AG04449 (cell line): Measurements from ENCODE around the gene CLTA.
"Not testable (repeated sequence)": the region's sequence is repeated elsewhere in the genome, so short reads cannot be mapped to it uniquely, and the experiment has no call there.

ENCODE experiments used
- CTCF ChIA-PET: fragments of 350-600 bp; formaldehyde crosslinking; extraction: SDS; loops from one replicate; lab custom pipeline; 2021; ENCODE audit warnings: antibody characterized with exemption; lab: Yijun Ruan, JAX
- POLR2A ChIA-PET: fragments of 400-600, 350-600 bp; formaldehyde crosslinking; extraction: SDS; loops from one replicate; lab custom pipeline; 2020; ENCODE audit warnings: antibody characterized with exemption, inconsistent platforms; lab: Yijun Ruan, JAX
- DNase-seq: peaks from one replicate; pipeline ENCODE4 v3.0.0-alpha.2; 2010; ENCODE audit warnings: low read depth, low spot score
- H3K4me3 ChIP-seq: 2 replicates; pipeline ENCODE4 v1.5.1; 2011; ENCODE audit warnings: low read depth, mild to moderate bottlenecking, control low read depth, low read length
- CTCF ChIP-seq: IDR thresholded peaks from one replicate; pipeline ENCODE4 v1.5.1; 2011; ENCODE audit warnings: mild to moderate bottlenecking, moderate library complexity, low read length, control low read depth, inconsistent platforms; ENCODE audit not compliant: insufficient read depth; ENCODE audit errors: missing control alignments

Gene CLTA

GRCh38 chr9:36218011-36218410 lies 27.3 kb downstream of the CLTA start:
- no peak for TF ChIP-seq CTCF
- H3K4me3 ChIP-seq: no peak overlapping the region
- no peak for DNase-seq
- ChIA-PET CTCF (no interaction called here), POLR2A (interaction anchor here (1.3 kb wide), 1 partner anchor 11 kb away, joined by 4 read pairs; no protein-coding TSS in a partner anchor)

- H3K4me3 ChIP-seq: no peak overlapping the region
- POLR2A ChIA-PET: interaction anchor here (1.3 kb wide), 1 partner anchor 11 kb away, joined by 4 read pairs; no protein-coding TSS in a partner anchor
- no peak for TF ChIP-seq CTCF
- CTCF ChIA-PET: no interaction called here
- no peak for DNase-seq
Observed at GRCh38 chr9:36218411-36218901, 27.7 kb downstream of the CLTA start.

GRCh38 chr9:36221667-36222066 lies 30.9 kb downstream of the CLTA start:
- ChIA-PET CTCF (interaction anchor here (0.8 to 1.0 kb wide), 3 partner anchors 26 to 107 kb away, joined by 3 to 4 read pairs (median 3); no protein-coding TSS in a partner anchor), POLR2A (no interaction called here)

GRCh38 chr9:36222449-36222848 lies 31.7 kb downstream of the CLTA start:
- ChIA-PET CTCF (interaction anchor here (1.0 kb wide), 2 partner anchors 30 to 108 kb away, joined by 3 to 4 read pairs; no protein-coding TSS in a partner anchor), POLR2A (no interaction called here)
- no peak for TF ChIP-seq CTCF
- H3K4me3 ChIP-seq: no peak overlapping the region
- no peak for DNase-seq

More at GRCh38 chr9:36221667-36222066, 30.9 kb downstream of the CLTA start:
- no peak overlapping the region for H3K4me3 ChIP-seq
- TF ChIP-seq CTCF: no peak
- no peak for DNase-seq

- ChIA-PET CTCF (interaction anchor here (1.0 to 1.2 kb wide), 2 partner anchors 12 to 92 kb away, joined by 3 to 4 read pairs; no protein-coding TSS in a partner anchor), POLR2A (no interaction called here)
- no peak overlapping the region for H3K4me3 ChIP-seq
- no peak for TF ChIP-seq CTCF
- no peak for DNase-seq
Observed at GRCh38 chr9:36237230-36237629, 46.5 kb downstream of the CLTA start.

- POLR2A ChIA-PET, H3K4me3 ChIP-seq, DNase-seq: not testable (repeated sequence)
- CTCF ChIA-PET: interaction anchor here (1.7 kb wide), 1 partner anchor 9 kb away, joined by 8 read pairs; no protein-coding TSS in a partner anchor
Observed at GRCh38 chr9:36239205-36239604, 48.5 kb downstream of the CLTA start.

- H3K4me3 ChIP-seq, POLR2A ChIA-PET, DNase-seq: not testable (repeated sequence)
- CTCF ChIA-PET: interaction anchor here (1.7 kb wide), 1 partner anchor 9 kb away, joined by 8 read pairs; no protein-coding TSS in a partner anchor
Observed at GRCh38 chr9:36239675-36240074, 49.0 kb downstream of the CLTA start.
